GM20000 (cell line): ENCODE data around the gene ANK2.

Experiments used
- DNase-seq: peaks from one replicate; pipeline ENCODE4 v3.0.0; 2012; ENCODE audit warnings: low spot score
- CTCF ChIP-seq: IDR thresholded peaks from 2 replicates; pipeline ENCODE4 v1.5.1; 2012; ENCODE audit warnings: mild to moderate bottlenecking, control low read depth; ENCODE audit errors: extremely low read depth, missing control alignments

Gene ANK2

GRCh38 chr4:113278324-113278934 lies 229.0 kb downstream of the ANK2 start:
- TF ChIP-seq CTCF, result peak; percentile 83
- DNase-seq, result peak; percentile 70

- DNase-seq, result no peak
- TF ChIP-seq CTCF, result no peak
These were observed 236.0 kb downstream of the ANK2 start for GRCh38 chr4:113285501-113285900.

GRCh38 chr4:113288257-113288656 lies 238.8 kb downstream of the ANK2 start:
- TF ChIP-seq CTCF, result no peak
- no peak for DNase-seq

GRCh38 chr4:113288696-113289095 lies 239.2 kb downstream of the ANK2 start:
- TF ChIP-seq CTCF, result no peak
- no peak for DNase-seq

GRCh38 chr4:113289766-113290165 lies 240.3 kb downstream of the ANK2 start:
- DNase-seq, result no peak
- no peak for TF ChIP-seq CTCF

- no peak for DNase-seq
- TF ChIP-seq CTCF, result no peak
These were observed 241.2 kb downstream of the ANK2 start for GRCh38 chr4:113290666-113291065.

GRCh38 chr4:113292371-113293042 lies 243.1 kb downstream of the ANK2 start:
- no peak for DNase-seq
- TF ChIP-seq CTCF, result no peak
